Femur (tissue), 1 donor: ENCODE data around the gene OSBPL2.

Experiments used
- DNase-seq: peaks from one replicate; pipeline ENCODE4 v3.0.0-alpha.2; 2017

The OSBPL2 gene

DNA sequence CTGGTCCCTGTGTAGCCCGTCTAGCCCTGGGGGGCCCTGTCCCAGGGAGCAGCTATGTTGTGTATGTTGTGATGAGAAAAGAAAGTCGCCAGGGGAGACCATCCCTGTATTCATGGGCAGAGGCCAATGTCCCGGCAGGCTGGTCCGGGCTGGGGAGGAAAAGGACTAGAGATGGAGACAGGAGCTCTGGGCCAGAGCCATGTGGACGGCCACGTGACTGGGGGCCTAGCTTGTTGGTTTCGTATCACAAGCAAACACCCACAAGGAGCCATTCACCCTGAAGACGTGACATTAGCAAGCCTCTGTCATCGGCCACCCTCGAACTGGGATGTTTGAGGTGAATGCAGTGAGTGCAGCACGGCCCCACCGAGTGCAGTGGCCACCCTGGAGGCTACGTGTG lies 15.3 kb upstream of the OSBPL2 start:
- DNase-seq, result no peak

DNA sequence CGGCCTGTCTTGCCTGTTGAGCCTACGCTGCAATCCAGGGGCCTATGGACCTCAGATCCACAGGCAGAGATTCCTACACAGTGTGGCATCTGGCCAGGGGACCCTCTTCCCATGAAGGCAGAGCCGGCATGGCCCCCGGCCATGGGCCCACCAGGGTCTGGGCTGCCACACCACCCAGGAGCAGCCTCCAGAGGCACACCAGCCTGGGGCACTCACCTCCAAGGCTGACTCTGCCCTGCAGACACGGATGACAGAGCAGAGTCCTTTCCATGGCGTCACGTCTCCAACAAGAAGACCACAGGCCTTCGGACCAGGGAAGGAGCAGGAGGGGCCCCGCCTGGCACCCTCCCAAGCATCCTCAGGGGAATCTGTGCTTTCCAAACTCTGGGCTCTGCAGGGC lies 14.8 kb upstream of the OSBPL2 start:
- no peak for DNase-seq

DNA sequence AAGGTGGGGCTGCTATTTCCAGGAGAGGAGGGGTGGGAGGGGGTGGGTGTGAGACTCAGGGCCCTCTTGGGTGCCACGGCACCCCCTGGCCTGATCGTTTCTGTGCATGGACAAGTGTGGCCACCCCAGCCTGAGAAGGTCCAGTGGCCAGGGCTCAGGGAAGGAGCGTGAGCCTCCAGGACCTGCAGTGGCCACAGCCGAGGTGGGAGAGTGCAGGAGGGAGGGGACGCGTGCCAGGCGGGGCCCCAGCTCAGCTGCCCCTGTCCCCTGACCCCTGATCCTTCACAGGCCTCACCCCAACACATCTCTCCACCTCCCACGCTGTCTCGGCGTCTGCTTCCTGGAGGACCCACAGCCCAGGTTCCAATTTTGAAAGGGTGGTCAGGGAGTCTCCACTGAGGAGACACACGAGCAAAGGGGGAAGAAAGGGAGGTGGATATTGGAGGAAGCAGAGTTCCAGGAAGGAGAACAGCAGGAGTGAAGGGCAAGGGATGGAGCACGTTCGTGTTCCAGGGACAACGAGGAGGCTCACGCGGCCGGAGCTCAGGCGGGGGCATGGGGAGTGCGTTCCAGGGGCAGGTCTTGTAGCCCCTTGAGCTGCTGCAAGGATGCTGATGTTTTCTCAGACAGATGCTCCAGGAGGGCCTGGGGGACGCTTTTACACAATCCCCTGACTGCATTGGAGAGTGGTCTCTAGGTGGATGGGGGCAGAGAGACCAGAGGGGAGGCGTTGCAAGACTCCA lies 14.0 kb upstream of the OSBPL2 start:
- DNase-seq, result no peak

DNA sequence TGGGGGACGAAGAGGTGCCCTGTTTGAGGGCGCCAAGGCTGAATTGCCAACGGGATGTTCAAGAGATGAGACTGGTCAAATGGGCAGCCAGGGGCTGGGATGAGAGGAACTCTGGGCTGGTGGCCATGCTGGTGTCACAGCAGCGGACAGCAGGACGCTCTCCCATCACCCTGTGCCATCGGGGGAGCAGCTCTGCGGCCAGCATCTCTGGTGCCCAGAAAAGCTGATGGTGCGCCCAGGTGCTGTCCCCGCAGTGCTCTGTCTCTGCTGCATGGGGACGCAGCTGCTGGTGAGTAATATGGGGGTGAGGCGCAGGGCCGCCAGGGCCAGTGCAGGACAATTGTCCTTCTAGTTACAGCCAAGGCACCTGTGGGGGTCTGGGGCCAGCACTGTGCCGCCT lies 13.3 kb upstream of the OSBPL2 start:
- no peak for DNase-seq

DNA sequence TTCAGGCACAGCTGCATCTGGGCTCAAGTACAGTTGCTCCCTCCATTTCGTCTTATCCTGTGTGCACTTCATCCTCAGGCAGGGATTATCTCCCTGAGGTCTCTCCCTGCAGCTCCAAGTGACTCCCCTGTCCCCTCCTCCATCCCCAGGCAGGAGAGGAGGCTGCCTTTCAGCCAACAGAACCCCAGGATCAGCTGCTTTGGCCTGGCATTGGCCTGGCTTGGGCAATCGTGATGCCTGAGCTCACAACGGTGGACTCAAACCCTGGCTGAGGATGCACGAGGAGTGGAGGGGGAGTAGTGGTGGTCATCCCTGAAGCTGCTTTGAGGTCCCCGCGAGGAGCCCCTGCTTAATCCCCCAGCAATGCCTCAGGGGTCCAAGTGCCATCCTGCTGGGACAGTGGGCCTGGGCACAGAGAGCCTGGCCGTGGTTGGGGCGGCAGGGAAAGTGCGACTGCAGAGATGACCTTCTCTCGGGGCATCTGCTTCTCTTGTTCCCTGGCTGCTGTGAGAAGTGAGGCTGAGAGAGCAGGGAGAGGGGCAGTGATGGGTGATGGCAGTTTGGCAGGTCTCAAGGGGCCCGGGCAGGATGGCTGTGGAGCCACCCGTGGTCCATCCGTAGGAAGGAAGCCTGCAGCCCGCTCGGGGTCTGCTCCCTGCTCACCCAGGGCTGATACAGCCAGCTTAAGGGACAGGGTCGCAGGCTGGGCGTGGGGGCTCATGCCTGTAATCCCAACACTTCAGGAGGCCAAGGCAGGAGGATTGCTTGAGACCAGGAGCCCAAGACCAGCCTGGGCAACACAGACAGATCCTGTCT lies 12.3 kb upstream of the OSBPL2 start:
- DNase-seq, result no peak

DNA sequence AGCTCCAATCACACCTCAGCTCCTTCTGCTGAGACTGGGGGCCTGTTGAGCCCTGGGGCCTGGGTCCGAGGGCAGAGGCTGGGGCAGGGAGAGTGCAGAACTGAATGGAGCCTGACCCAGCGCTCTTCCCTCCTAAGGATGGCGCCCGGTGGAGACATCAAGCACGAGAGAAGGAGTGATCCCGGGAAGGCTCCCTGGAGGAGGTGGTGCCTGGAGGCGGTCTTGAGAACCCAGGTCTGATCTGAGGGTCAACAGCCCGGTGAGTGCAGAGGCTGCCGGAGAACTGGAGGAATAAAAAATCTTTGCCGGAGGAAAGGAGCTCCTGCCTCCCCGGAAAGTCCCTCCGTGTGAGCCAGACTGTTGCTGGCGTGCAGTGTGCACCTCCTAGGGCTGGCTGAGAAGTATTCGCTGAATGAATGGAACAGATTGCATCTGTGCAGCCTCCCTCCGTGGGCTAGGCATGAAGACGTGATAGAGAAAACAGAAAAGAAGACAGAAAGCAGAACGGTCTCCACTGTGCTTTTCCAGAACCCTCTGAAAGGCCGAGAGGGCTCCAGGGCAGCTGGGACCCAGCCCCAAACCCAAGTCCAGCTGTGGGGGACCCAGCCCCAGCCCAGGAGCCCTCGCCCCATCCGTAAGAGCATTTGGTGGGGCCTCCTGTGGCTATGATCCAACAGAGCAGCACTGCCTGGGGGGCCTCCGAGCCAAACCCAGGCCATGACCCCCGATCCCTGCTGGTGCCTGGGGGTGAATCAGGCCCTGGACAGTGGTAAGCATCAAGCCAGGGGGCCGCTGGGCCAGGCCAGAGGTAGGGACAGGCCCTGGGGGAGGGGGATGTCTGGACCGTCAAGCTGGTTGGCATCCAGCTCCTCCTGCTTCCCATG lies 11.4 kb upstream of the OSBPL2 start:
- no peak for DNase-seq

DNA sequence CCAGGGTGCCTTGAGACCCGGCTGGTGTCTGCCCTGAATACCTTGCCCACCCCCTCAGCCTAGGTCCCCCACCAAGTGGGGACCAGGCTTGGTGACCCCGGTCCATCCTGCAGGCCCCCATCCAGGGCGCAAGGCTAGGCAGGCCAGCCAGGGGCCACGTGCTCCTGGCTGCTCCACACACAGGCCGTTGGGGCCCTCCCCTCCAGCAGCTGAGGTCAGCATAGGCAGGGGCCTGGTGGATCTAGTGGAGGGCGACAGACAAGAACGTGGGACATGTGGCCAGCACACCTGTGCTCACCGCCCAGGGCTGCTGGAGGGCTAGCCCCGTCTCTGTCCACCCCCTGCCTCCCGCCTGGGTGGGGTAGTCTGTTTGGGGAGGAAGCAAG lies 10.7 kb upstream of the OSBPL2 start:
- no peak for DNase-seq

DNA sequence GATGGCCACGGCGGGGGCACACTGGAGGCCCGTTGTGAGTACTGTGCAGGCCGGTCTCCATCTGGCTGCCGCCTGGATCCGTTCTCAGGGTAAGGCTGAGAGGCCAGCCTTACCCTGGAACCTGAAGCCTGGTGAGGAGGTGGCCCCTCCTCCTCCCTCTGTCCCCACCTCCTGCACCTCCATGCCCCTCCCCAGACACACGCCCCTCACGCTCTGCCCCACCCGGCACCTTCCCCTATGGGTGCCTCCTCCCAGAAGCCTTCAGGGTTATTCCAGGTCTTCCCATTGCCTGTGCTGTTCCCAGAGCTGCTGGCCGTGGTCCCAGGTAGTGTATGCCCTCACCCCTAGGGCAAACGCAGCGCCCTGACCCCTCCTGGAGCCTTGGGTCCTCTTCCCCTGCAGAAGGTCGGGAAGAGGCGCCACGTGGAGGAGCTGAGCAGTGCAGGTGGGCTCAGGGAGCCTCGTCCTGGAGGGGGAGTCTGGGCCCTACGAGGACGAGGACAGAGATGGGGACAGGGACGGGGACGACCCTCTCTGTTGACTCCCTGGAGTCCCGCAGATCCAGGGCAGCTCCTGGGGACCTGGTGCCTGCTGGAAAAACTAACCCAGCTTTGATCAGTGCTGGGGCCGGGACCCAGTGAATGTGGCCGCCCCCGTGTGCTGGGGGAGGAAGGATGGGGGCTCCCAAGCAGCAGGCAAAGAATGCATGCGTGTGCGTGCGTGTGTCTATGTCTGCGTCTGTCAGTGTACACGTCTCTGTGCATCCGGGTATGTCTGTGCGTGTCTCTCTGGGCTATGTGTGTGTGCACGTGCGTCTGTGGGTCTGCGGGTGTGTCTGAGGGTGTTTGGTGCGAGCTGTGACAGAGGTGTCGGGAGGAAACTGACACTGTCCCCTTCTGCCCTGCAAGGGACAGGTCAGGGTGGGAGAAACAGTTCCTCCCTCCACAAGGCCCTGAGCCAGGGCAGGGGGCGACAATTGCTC lies 10.1 kb upstream of the OSBPL2 start:
- DNase-seq, result no peak

DNA sequence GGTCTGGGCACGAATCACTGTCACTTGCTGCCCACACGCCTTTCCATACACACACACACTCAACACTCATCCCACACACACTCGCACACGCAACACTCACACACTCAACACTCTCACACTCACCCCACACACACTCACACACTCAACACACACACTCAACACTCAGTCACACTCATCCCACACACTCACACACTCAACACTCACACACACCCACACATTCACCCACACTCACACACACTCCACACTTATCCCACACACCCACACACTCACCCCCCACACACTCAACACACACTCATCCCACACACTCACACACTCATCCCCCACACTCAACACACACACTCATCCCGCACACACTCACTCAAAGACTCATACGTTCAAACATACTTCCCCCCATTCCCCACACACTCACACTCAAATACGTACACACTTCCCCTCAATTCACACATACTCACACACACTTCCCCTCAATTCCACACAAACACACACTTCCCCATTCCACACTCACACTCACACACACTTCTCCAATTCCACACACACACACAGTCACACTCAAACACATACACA lies 9.3 kb upstream of the OSBPL2 start:
- no peak for DNase-seq

DNA sequence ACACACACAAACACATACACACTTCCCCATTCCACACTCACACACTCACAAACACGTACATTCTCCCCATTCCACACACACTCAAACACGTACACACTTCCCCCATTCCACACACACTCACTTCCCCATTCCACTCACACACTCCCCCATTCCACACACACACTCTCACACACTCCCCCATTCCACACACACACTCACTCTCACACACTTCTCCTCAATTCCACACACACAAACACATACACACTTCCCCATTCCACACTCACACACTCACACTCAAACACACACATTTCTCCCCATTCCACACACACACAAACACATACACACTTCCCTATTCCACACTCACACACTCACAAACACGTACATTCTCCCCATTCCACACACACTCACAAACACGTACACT lies 8.7 kb upstream of the OSBPL2 start:
- no peak for DNase-seq

DNA sequence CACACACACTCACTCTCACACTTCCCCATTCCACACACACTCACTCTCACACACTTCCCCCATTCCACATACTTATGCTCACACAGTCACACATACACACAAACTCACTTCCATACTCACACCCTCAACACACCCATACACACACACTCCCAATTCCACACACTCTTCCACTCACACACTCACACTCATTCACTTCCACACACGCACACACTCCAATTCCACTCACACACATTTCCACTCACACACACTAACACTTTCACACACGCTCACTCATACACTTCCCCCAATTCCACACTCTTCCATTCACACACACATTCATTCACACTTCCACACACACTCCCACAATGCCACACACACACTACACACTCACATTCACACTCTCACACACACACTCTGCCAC lies 8.0 kb upstream of the OSBPL2 start:
- no peak for DNase-seq

DNA sequence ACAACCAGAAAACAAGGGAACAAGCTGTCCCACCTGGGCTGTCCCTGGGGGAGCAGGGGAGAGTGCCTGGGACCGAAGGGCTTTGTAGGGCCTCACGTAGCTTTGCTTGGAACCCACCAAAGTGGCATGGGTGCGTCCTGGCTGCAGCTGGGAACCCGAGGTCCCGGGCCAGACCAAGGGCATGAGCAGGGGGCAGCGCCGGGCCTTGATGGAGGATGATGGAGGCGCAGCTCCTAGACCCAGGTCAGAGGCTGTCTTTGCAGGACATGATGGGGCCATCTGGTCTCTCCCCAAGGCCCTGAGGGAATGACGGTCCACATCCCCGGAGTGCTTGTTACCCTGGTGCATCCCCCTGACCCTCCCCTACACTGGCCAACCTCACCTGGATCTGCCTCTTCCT lies 7.6 kb upstream of the OSBPL2 start:
- no peak for DNase-seq

DNA sequence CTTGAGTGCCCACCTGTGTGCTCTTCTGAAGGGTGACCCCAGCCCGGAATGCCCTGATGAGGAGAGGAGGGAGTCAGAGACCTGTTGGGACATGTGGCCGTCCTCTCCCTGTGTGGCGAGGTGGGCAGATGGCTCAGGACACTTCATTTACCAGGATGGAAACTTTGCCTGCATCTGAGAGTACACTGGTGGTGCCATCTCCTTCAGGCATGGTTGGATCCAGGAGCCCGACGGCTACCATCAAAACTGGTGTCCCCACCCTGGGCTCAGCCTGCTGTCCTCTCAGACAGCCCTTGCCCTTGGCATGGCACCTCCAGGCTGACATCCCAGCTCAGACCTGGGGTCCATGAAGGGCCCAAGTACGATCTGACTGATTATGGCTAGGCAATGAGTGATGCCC lies 7.0 kb upstream of the OSBPL2 start:
- no peak for DNase-seq

DNA sequence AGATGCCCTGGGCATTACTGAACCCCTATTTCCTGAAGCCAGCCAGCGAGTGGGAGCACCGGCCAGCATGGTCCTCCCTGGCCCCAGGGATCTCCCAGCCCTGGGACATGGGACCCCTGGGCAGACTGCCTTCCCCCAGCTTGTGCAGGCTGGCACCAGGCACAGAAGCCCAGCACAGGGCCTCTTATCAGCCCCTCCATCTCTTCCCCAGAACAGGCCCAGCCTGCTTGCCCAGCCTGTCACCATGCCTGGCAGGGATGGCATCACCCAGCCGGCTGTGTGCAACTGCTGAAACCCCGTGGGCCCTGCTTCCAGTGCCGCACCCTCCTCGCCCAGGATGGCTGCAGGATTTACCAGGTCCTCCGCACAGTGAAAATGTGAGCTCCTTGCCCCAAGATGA lies 6.1 kb upstream of the OSBPL2 start:
- DNase-seq, result no peak

DNA sequence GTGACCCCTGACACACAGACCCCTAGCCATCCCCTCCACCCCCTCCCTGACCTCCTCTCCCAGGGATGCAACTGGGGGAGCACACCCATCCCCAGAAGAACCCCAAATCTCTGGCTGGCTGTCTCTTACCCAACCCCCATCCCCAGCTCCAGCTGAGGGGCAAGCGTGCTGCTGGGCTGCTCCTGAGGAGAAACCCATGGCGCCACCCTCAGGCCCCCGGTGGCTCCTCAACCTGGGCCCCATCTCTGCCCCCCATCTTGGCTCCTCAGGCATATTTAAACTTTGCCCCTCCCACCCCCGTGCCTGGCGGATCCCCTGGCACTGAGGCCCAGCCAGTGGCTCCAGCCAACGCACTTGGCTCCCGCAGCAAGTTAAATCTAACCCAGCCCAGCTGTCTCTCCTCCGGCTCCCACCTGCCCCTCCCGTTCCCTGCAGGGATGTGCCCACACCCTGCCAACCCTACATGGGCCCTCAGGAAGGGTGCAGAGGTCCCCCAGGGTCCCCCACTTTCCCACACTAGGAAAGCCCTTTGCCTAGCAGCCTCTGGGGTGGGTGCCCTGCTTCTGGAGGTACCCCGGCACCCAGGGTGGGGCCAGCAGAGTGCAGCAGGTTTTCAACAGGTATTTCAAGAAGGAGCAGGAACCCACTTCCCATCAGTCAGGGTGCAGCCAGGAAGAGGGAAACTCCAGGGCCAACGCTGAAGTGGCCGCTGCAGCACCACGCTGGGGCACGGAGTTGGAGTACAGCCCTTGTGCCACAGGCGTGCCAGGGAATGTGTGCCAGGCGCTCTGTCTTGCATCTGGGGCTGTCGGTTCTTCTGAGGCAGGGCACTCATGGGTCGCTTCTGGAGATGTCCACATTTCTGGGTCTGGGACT lies 5.3 kb upstream of the OSBPL2 start:
- no peak for DNase-seq

DNA sequence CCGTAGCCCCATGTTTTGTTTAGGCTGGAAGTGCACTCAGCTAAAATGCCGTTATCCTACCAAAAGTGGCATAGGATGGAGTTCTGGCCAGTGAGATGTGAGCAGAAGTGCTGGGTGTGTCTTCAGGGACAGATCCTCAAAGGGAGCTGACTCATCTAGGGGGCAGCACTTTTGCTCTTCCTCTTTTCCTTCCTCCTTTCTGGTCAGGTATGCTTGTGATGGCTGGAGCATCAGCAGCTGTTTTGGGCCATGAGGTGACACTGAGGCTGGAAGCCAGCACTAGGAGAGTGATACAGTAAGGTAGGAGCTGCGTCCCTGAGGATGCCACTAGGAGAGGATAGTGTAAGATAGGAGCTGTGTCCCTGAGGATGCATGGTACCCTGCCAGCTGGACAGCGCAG lies 4.6 kb upstream of the OSBPL2 start:
- DNase-seq, result no peak

DNA sequence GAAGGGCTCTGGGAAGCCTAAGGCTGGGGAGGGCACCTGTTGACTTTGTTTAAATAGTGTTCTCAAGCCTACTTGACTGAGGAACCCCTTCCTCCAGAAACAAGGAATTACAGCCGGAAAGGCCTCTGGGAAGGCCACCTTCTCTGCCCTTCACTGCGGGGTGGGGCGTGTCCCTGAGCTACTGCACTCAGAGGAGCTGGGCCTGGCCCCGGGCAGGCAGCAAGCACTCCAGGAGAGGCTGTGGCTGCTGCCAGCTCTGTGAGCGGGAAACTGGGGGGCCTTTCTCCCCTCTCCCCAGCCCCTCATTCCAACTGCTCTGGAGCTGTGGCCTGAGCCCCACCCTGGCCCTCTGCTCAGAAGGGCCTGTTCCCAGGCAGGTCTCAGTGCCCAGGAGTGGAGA lies 4.0 kb upstream of the OSBPL2 start:
- DNase-seq, result no peak

DNA sequence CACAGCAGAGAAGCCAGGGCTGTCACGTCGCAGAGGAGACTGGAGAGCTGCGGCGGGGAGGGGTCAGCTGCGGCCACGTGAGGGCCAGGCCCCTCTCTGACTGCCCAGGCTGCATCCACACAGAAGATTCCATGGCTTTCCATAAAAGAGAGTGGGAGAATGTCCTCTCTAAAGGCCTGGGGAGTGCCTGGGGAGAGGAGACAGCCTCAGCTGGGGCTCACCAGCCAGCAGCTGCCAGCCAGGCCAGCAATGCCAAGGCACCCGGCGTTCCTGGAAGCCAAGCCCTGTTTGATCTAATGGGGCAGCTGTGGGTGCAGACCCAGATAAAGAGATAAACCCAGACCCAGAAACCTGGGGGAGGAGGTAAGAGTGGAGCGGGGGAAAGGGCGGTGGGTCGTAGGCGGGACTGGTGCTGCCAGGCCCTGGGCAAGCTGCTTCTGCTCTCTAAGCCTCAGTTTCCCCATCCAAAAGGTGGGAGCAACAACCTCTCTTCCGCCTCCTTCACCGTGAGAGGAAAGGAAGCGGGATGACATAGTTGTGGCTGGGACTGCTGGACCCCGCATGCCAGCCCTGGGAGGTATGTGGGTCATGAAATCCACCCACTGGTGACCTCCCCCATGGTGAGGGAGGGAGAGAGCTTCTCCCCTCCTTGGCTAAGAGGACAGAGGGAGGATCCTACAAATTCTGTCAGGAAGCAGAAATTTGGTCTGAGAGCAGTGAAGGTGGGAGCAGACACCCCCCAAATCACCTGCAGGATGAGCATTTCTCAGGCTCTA lies 3.1 kb upstream of the OSBPL2 start:
- DNase-seq, result peak; percentile 57

DNA sequence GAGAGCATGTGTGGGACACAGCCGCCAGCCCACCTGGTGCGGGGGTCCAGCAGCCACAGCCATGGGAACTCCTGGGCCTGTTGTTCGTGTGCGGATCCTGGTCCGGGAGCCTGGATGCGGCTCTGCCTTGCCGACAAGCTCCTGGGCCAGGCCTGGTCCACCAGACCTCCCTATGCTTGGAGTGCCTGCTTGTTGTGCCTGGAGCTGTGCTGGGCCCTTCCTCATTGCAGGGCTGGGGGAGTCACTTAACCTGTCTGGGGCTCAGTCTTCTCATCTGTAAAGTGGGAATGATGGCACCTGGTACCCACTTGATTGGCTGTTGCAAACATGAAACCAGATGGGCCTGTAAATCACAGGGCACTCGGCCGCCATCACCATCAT lies 2.6 kb upstream of the OSBPL2 start:
- DNase-seq, result no peak

DNA sequence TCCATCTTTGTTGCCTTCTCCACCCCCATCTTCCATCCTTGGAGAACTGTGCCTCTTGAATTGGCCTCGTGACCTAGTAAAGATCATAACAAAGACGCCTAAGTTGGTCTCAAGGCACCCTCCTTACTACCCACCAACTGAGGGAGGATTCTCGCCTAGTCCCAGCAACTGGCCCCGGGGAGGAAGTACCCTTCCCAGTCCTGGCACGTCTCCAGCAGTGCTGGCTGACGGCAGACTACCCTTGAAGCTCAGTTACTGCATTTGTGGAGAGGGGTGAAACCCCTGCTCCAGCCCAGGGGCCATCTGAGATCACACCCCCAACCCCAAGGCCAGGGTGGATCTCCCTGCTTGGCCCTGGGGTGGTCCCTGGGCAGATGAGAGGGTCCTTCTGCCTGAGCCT lies 2.1 kb upstream of the OSBPL2 start:
- DNase-seq, result no peak
